Measurements from ENCODE around the gene FBXO41. TPM values are rescaled to one million over a fixed set of nuclear protein-coding genes. Genes with fewer than 3 reads are reported as not detected.
A peak's percentile ranks its signal among the peaks of the same experiment; 100 is the strongest.

Gene FBXO41
- total and polyA plus RNA-seq, 9 of the 15 experiments (the other 6 are each of a cell fraction or from before 2014, with no cell fraction given), result 0.21 to 8.2 (median 3.5) TPM

DNA sequence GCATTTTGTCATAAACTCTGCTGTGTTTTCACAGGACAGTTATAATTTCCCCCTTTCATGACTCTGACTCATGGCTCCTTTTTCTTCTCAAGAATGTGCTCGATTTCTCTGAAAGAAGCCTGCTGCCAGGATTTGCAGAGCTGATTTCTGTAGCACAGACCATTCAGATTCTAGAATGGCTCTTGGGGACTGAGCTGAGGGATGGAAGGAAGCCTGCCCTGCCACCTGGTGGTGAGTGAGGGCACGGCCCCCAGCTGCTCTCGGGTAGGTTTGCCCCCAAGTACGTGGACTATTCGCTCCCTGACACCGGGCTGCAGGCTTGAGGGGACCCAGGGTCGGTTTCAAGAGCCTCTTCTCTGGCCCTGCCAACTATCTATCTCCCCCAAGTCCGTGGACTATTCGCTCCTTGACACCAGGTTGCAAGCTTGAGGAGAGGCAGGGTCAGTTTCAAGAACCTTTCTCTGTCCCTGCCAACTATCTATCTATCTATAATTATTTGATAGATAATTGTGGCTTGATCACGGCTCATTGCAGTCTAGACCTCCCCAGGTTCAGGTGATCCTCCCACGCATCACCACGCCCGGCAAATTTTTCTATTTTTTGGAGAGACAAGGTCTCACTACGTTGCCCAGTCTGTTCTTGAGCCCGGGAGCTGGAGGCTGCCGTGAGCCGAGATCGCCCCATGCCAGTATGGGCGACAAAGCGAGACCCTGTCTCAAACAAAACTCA is 71.7 kb downstream of the FBXO41 start (continued):
- TF ChIP-seq, protein P1, sequence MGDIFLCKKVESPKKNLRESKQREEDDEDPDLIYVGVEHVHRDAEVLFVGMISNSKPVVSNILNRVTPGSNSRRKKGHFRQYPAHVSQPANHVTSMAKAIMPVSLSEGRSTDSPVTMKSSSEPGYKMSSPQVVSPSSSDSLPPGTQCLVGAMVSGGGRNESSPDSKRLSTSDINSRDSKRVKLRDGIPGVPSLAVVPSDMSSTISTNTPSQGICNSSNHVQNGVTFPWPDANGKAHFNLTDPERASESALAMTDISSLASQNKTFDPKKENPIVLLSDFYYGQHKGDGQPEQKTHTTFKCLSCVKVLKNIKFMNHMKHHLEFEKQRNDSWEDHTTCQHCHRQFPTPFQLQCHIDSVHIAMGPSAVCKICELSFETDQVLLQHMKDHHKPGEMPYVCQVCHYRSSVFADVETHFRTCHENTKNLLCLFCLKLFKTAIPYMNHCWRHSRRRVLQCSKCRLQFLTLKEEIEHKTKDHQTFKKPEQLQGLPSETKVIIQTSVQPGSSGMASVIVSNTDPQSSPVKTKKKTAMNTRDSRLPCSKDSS (IDR thresholded peaks at IDR 0.05; ENCODE audit: low read depth, partially characterized antibody), result no peak
- TF ChIP-seq ZNF589 (CRISPR knock-in tag; IDR thresholded peaks at IDR 0.05; ENCODE audit: low read depth) (no peak), BRD9 (IDR thresholded peaks at IDR 0.05; ENCODE audit: low read depth, partially characterized antibody) (no peak), KLF16 (IDR thresholded peaks at IDR 0.05) (peak; percentile 34; the same call in 1 of the 2 replicates), EGR1 (conservative IDR thresholded peaks at IDR 0.05) (0 out of 2 replicates have a peak, but pooled peaks have one; percentile 7), MAZ (CRISPR knock-in tag; conservative IDR thresholded peaks at IDR 0.05 in 1 of 2, IDR thresholded peaks at IDR 0.05 in 1 of 2) (peak in 1 of 2 experiments; percentile 90; a peak in 3 of 4 replicates), CEBPG (CRISPR knock-in tag; IDR thresholded peaks at IDR 0.05) (no peak), CEBPG (tag; conservative IDR thresholded peaks at IDR 0.05 in 1 of 2, IDR thresholded peaks at IDR 0.05 in 1 of 2) (no peak), RB1 (IDR thresholded peaks at IDR 0.05; ENCODE audit: low read depth) (peak; percentile 54; the same call in 1 of the 2 replicates), NONO (IDR thresholded peaks at IDR 0.05; ENCODE audit: low read depth in 2 of 2, low read length in 1 of 2) (no peak), SMC3 (conservative IDR thresholded peaks at IDR 0.05; ENCODE audit: insufficient read depth, low read depth, low read length) (peak; percentile 63), XRCC5 (IDR thresholded peaks at IDR 0.05; ENCODE audit: low read depth, low read length) (0 out of 2 replicates have a peak, but pooled peaks have one; percentile 50)
- TF ChIP-seq, protein P2, sequence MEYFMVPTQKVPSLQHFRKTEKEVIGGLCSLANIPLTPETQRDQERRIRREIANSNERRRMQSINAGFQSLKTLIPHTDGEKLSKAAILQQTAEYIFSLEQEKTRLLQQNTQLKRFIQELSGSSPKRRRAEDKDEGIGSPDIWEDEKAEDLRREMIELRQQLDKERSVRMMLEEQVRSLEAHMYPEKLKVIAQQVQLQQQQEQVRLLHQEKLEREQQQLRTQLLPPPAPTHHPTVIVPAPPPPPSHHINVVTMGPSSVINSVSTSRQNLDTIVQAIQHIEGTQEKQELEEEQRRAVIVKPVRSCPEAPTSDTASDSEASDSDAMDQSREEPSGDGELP (CRISPR knock-in tag; IDR thresholded peaks at IDR 0.05; ENCODE audit: borderline replicate concordance), result peak; percentile 82; the same call in 1 of the 2 replicates
- TF ChIP-seq, protein P3, sequence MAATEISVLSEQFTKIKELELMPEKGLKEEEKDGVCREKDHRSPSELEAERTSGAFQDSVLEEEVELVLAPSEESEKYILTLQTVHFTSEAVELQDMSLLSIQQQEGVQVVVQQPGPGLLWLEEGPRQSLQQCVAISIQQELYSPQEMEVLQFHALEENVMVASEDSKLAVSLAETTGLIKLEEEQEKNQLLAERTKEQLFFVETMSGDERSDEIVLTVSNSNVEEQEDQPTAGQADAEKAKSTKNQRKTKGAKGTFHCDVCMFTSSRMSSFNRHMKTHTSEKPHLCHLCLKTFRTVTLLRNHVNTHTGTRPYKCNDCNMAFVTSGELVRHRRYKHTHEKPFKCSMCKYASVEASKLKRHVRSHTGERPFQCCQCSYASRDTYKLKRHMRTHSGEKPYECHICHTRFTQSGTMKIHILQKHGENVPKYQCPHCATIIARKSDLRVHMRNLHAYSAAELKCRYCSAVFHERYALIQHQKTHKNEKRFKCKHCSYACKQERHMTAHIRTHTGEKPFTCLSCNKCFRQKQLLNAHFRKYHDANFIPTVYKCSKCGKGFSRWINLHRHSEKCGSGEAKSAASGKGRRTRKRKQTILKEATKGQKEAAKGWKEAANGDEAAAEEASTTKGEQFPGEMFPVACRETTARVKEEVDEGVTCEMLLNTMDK (IDR thresholded peaks at IDR 0.05; ENCODE audit: borderline replicate concordance, insufficient read depth, low read depth, low read length, poor library complexity, severe bottlenecking), result peak; percentile 60
- TF ChIP-seq, protein P4, sequence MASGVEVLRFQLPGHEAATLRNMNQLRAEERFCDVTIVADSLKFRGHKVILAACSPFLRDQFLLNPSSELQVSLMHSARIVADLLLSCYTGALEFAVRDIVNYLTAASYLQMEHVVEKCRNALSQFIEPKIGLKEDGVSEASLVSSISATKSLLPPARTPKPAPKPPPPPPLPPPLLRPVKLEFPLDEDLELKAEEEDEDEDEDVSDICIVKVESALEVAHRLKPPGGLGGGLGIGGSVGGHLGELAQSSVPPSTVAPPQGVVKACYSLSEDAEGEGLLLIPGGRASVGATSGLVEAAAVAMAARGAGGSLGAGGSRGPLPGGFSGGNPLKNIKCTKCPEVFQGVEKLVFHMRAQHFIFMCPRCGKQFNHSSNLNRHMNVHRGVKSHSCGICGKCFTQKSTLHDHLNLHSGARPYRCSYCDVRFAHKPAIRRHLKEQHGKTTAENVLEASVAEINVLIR (CRISPR knock-in tag; IDR thresholded peaks at IDR 0.05), result no peak
- TF ChIP-seq, protein P5, sequence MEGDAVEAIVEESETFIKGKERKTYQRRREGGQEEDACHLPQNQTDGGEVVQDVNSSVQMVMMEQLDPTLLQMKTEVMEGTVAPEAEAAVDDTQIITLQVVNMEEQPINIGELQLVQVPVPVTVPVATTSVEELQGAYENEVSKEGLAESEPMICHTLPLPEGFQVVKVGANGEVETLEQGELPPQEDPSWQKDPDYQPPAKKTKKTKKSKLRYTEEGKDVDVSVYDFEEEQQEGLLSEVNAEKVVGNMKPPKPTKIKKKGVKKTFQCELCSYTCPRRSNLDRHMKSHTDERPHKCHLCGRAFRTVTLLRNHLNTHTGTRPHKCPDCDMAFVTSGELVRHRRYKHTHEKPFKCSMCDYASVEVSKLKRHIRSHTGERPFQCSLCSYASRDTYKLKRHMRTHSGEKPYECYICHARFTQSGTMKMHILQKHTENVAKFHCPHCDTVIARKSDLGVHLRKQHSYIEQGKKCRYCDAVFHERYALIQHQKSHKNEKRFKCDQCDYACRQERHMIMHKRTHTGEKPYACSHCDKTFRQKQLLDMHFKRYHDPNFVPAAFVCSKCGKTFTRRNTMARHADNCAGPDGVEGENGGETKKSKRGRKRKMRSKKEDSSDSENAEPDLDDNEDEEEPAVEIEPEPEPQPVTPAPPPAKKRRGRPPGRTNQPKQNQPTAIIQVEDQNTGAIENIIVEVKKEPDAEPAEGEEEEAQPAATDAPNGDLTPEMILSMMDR (IDR thresholded peaks at IDR 0.05 in 2 of 3, conservative IDR thresholded peaks at IDR 0.05 in 1 of 3; ENCODE audit: insufficient read depth in 2 of 3, low read depth in 1 of 3, low read length in 3 of 3), result peak; percentile 86 to 96 (median 87)
